Hepatocyte (in vitro differentiated cells): ENCODE measurements around the gene RAB3GAP2.

Source experiments
- CTCF ChIP-seq: fragments of 200-600 bp; sonication (generic); IDR thresholded peaks from 2 replicates; pipeline ENCODE4 v1.5.1; 2016; ENCODE audit warnings: antibody characterized with exemption, mild to moderate bottlenecking; ENCODE audit not compliant: poor library complexity
- EZH2 ChIP-seq: fragments of 200-600 bp; sonication (generic); IDR thresholded peaks from 2 replicates; pipeline ENCODE4 v1.6.1; 2016; ENCODE audit warnings: antibody characterized with exemption, mild to moderate bottlenecking, borderline replicate concordance
- EZH2phosphoT487 ChIP-seq: fragments of 200-600 bp; sonication (generic); IDR thresholded peaks from one replicate; pipeline ENCODE4 v1.6.1; 2018; ENCODE audit warnings: antibody characterized with exemption, mild to moderate bottlenecking, low read depth, moderate library complexity; ENCODE audit not compliant: unreplicated experiment, severe bottlenecking

- no peak for TF ChIP-seq CTCF
- no peak for TF ChIP-seq EZH2
- no peak for TF ChIP-seq EZH2phosphoT487
These were observed 150.3 kb downstream of the RAB3GAP2 start for GRCh38 chr1:220121791-220122530.
